Measurements from ENCODE around the gene CAMK4. TPM values are rescaled to one million over a fixed set of nuclear protein-coding genes. Genes with fewer than 3 reads are reported as not detected.

The CAMK4 gene
- total and polyA plus RNA-seq, 2 donors (not counting 3 experiments of a cell fraction or from before 2014, with no cell fraction given): 2.2 to 5.4 TPM

- H3K79me2 ChIP-seq (ENCODE audit: control insufficient read depth, insufficient read depth, low read length): no peaks in the 10 kb centered on the region
- no peaks in the 10 kb centered on the region for H3K9me1 ChIP-seq (replicated peaks; ENCODE audit: control insufficient read depth, extremely low read depth, insufficient read depth, low read length)
- no peaks in the 10 kb centered on the region for H3K27me3 ChIP-seq (ENCODE audit: control insufficient read depth in 2 of 2, insufficient read depth in 2 of 2, low read length in 2 of 2)
- POLR2A ChIA-PET: no interaction called here
- dilution Hi-C loops (cut with MboI; ENCODE audit: extremely low pct_ligation_motif_present, low sequenced_read_pairs) (no loop called here), intact Hi-C loops (cut with micrococcal nuclease) (no loop called here)
- no peak for DNase-seq (ENCODE audit: low read depth, low spot score)
- H3K9me3 ChIP-seq (replicated peaks; ENCODE audit: control insufficient read depth, insufficient read depth, low read length): no peaks in the 10 kb centered on the region
- no peaks in the 10 kb centered on the region for H3K4me1 ChIP-seq (ENCODE audit: control insufficient read depth, extremely low read depth, insufficient read depth, low read length)
- no peaks in the 10 kb centered on the region for H3K36me3 ChIP-seq (ENCODE audit: control insufficient read depth in 2 of 2, extremely low read depth in 1 of 2, insufficient read depth in 2 of 2, low read length in 2 of 2)
- no peak overlapping the region for H3K4me3 ChIP-seq (replicated peaks in 1 of 3; ENCODE audit: insufficient read depth in 1 of 3, low read depth in 1 of 3, low read length in 3 of 3)
- TF ChIP-seq POLR2A (IDR thresholded peaks at IDR 0.05; ENCODE audit: low read depth, low read length) (no peak), GATA2 (IDR thresholded peaks at IDR 0.05; ENCODE audit: insufficient read depth, insufficient read length, low read depth, low read length) (no peak)
- TF ChIP-seq, protein P1, sequence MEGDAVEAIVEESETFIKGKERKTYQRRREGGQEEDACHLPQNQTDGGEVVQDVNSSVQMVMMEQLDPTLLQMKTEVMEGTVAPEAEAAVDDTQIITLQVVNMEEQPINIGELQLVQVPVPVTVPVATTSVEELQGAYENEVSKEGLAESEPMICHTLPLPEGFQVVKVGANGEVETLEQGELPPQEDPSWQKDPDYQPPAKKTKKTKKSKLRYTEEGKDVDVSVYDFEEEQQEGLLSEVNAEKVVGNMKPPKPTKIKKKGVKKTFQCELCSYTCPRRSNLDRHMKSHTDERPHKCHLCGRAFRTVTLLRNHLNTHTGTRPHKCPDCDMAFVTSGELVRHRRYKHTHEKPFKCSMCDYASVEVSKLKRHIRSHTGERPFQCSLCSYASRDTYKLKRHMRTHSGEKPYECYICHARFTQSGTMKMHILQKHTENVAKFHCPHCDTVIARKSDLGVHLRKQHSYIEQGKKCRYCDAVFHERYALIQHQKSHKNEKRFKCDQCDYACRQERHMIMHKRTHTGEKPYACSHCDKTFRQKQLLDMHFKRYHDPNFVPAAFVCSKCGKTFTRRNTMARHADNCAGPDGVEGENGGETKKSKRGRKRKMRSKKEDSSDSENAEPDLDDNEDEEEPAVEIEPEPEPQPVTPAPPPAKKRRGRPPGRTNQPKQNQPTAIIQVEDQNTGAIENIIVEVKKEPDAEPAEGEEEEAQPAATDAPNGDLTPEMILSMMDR (IDR thresholded peaks at IDR 0.05; ENCODE audit: extremely low read depth in 1 of 2, insufficient read depth in 1 of 2, low read depth in 1 of 2, low read length in 2 of 2): no peak
- no peak overlapping the region for H3K4me2 ChIP-seq (ENCODE audit: insufficient read depth, low read length)
- no peaks in the 10 kb centered on the region for H4K20me1 ChIP-seq (replicated peaks; ENCODE audit: control insufficient read depth, extremely low read depth, insufficient read depth, low read length)
- no peak overlapping the region for H2AFZ ChIP-seq (ENCODE audit: low read depth, low read length)
- H3K9ac ChIP-seq (replicated peaks; ENCODE audit: extremely low read depth, insufficient read depth, low read length): no peak overlapping the region
- no peak for FAIRE-seq
- no TSS peak for BruUV-seq (replicated peaks)
- no peak overlapping the region for H3K27ac ChIP-seq (ENCODE audit: insufficient read depth, low read depth, low read length)
- CTCF ChIA-PET: no interaction called here
Observed at GRCh38 chr5:111310711-111311620, 86.8 kb downstream of the CAMK4 start.

- TF ChIP-seq JUN (IDR thresholded peaks at IDR 0.05; ENCODE audit: borderline replicate concordance, insufficient read depth, insufficient read length, low read depth): no peak
- no peak for TF ChIP-seq GATA2 (IDR thresholded peaks at IDR 0.05; ENCODE audit: insufficient read depth, insufficient read length, low read depth, low read length)
- TF ChIP-seq EZH2 (IDR thresholded peaks at IDR 0.05; ENCODE audit: borderline replicate concordance, low read depth, low read length, severe bottlenecking): no peak
- TF ChIP-seq FOS (IDR thresholded peaks at IDR 0.05; ENCODE audit: borderline replicate concordance, insufficient read depth, low read length): no peak
- no peak for TF ChIP-seq POLR2A (IDR thresholded peaks at IDR 0.05; ENCODE audit: low read depth, low read length)
- TF ChIP-seq, protein P2, sequence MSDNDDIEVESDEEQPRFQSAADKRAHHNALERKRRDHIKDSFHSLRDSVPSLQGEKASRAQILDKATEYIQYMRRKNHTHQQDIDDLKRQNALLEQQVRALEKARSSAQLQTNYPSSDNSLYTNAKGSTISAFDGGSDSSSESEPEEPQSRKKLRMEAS (IDR thresholded peaks at IDR 0.05; ENCODE audit: insufficient read depth, insufficient read length): no peak
- no peak for TF ChIP-seq MYC (IDR thresholded peaks at IDR 0.05; ENCODE audit: low read depth, low read length)
- TF ChIP-seq, protein P1 (IDR thresholded peaks at IDR 0.05; ENCODE audit: extremely low read depth in 1 of 2, insufficient read depth in 1 of 2, low read depth in 1 of 2, low read length in 2 of 2): no peak
- TF ChIP-seq POLR2AphosphoS5 (IDR thresholded peaks at IDR 0.05; ENCODE audit: insufficient read depth, low read depth, low read length): no peak
- H3K36me3 ChIP-seq (ENCODE audit: control insufficient read depth in 2 of 2, extremely low read depth in 1 of 2, insufficient read depth in 2 of 2, low read length in 2 of 2): no peaks in the 10 kb centered on the region
- dilution Hi-C loops (cut with MboI; ENCODE audit: extremely low pct_ligation_motif_present, low sequenced_read_pairs): no loop called here
- no peaks in the 10 kb centered on the region for H3K9me1 ChIP-seq (replicated peaks; ENCODE audit: control insufficient read depth, extremely low read depth, insufficient read depth, low read length)
- ChIA-PET POLR2A (no interaction called here), CTCF (no interaction called here)
- H3K4me1 ChIP-seq (ENCODE audit: control insufficient read depth, extremely low read depth, insufficient read depth, low read length): no peaks in the 10 kb centered on the region
- DNase-seq (ENCODE audit: low read depth, low spot score) (no peak), FAIRE-seq (no peak)
- no peak overlapping the region for H3K4me2 ChIP-seq (ENCODE audit: insufficient read depth, low read length)
- no peaks in the 10 kb centered on the region for H4K20me1 ChIP-seq (replicated peaks; ENCODE audit: control insufficient read depth, extremely low read depth, insufficient read depth, low read length)
- no peaks in the 10 kb centered on the region for H3K27me3 ChIP-seq (ENCODE audit: control insufficient read depth in 2 of 2, insufficient read depth in 2 of 2, low read length in 2 of 2)
- no peak overlapping the region for H3K4me3 ChIP-seq (replicated peaks in 1 of 3; ENCODE audit: insufficient read depth in 1 of 3, low read depth in 1 of 3, low read length in 3 of 3)
- no peak overlapping the region for H3K27ac ChIP-seq (ENCODE audit: insufficient read depth, low read depth, low read length)
- no TSS peak for BruUV-seq (replicated peaks)
- H3K79me2 ChIP-seq (ENCODE audit: control insufficient read depth, insufficient read depth, low read length): no peaks in the 10 kb centered on the region
- H3K9ac ChIP-seq (replicated peaks; ENCODE audit: extremely low read depth, insufficient read depth, low read length): no peak overlapping the region
- no peaks in the 10 kb centered on the region for H3K9me3 ChIP-seq (replicated peaks; ENCODE audit: control insufficient read depth, insufficient read depth, low read length)
- intact Hi-C loops (cut with micrococcal nuclease): no loop called here
- no peak overlapping the region for H2AFZ ChIP-seq (ENCODE audit: low read depth, low read length)
Observed at GRCh38 chr5:111311666-111312065, 87.5 kb downstream of the CAMK4 start.
